HepG2 (cell line): ENCODE data around the gene SMIM38. TPM values are rescaled to one million over a fixed set of nuclear protein-coding genes. Genes with fewer than 3 reads are reported as not detected.
A peak's percentile ranks its signal among the peaks of the same experiment; 100 is the strongest.

Source experiments
- CERS6 ChIP-seq: sonication (generic); formaldehyde crosslinking; IDR thresholded peaks from 2 replicates; pipeline ENCODE4 v1.5.0; 2020; ENCODE audit warnings: missing genetic modification reagents
- EED ChIP-seq: sonication (generic); formaldehyde crosslinking; IDR thresholded peaks from 2 replicates; pipeline ENCODE4 v1.5.0; 2020; ENCODE audit warnings: mild to moderate bottlenecking, missing genetic modification reagents
- FOSL2 ChIP-seq: sonication (generic); formaldehyde crosslinking; IDR thresholded peaks from 2 replicates; pipeline ENCODE4 v1.4.0; 2020; ENCODE audit warnings: missing genetic modification reagents
- HDAC2 ChIP-seq: sonication (generic); formaldehyde crosslinking; IDR thresholded peaks from 2 replicates; pipeline ENCODE4 v1.4.0; 2020; ENCODE audit warnings: missing genetic modification reagents
- HIC2 ChIP-seq: sonication (generic); formaldehyde crosslinking; IDR thresholded peaks from 2 replicates; pipeline ENCODE4 v1.9.0; 2022; ENCODE audit warnings: low read depth, missing genetic modification reagents
- HNF4G ChIP-seq, 2 experiments: sonication (generic) in 1 of 2; formaldehyde crosslinking in 1 of 2; IDR thresholded peaks; 2 replicates each; pipeline versions ENCODE4 v1.4.0 to v1.6.1; 2011 to 2020; ENCODE audit warnings: borderline replicate concordance in 2 of 2, low read depth in 2 of 2, mild to moderate bottlenecking in 2 of 2, low read length in 1 of 2, missing genetic modification reagents in 1 of 2, moderate library complexity in 1 of 2
- IRF2 ChIP-seq: IDR thresholded peaks from 2 replicates; pipeline ENCODE4 v1.6.1; 2018; ENCODE audit warnings: missing genetic modification reagents, missing compliant biosample characterization
- KLF12 ChIP-seq: sonication (generic); formaldehyde crosslinking; IDR thresholded peaks from 2 replicates; pipeline ENCODE4 v1.4.0; 2020; ENCODE audit warnings: missing genetic modification reagents, borderline replicate concordance
- MAZ ChIP-seq, 2 experiments: sonication (generic) in 1 of 2; formaldehyde crosslinking in 1 of 2; IDR thresholded peaks; 2 replicates each; pipeline versions ENCODE4 v1.5.0 to v1.6.1; 2012 to 2020; ENCODE audit warnings: low read depth in 2 of 2, mild to moderate bottlenecking in 2 of 2, borderline replicate concordance in 1 of 2, improper control_type of control experiment in 1 of 2, low read length in 1 of 2, missing genetic modification reagents in 1 of 2, moderate library complexity in 1 of 2
- RARA ChIP-seq: IDR thresholded peaks from 2 replicates; pipeline ENCODE4 v1.6.1; 2016; ENCODE audit warnings: missing genetic modification reagents, missing compliant biosample characterization
- SP1 ChIP-seq, 2 experiments: fragments of 450-650 bp in 1 of 2; sonication (generic) in 1 of 2; formaldehyde crosslinking in 1 of 2; IDR thresholded peaks; 2 replicates each; pipeline versions ENCODE4 v1.4.0 to v1.6.1; 2016 to 2020; ENCODE audit warnings: missing genetic modification reagents in 1 of 2
- TCF7 ChIP-seq: sonication (generic); IDR thresholded peaks from 2 replicates; pipeline ENCODE4 v1.6.1; 2016; ENCODE audit warnings: antibody characterized with exemption, low read depth
- polyA plus RNA-seq, 8 experiments: library from polyadenylated mRNA; depleted of rRNA in 3 of 8; stranded (reverse) in 7 of 8; unstranded in 1 of 8; fragments of >200 nt; fragmentation: Illumina TruSeq in 4 of 8; extraction: Trizol in 4 of 8; gene quantifications; 2 replicates each; pipeline versions ENCODE4 v1.2.1 to v1.2.3, GENCODE V29; 2011 to 2016; ENCODE audit warnings: low read depth in 4 of 8, missing spikeins in 1 of 8, mixed read lengths in 1 of 8; ENCODE audit not compliant: insufficient read depth in 1 of 8
- total RNA-seq, 5 experiments: library from RNA; depleted of rRNA; stranded (reverse); fragments of >200 nt; fragmentation: Illumina TruSeq; extraction: Trizol; gene quantifications; 2 replicates each; pipeline ENCODE4 v1.2.3, GENCODE V29; 2016; ENCODE audit warnings: low read depth in 1 of 5
- TF ChIP-seq, protein P1 (sequence below): sonication (generic); formaldehyde crosslinking; IDR thresholded peaks from 2 replicates; pipeline ENCODE4 v1.9.0; 2022; ENCODE audit warnings: missing genetic modification reagents, mild to moderate bottlenecking, borderline replicate concordance
- TF ChIP-seq, protein P2 (sequence below): sonication (generic); formaldehyde crosslinking; IDR thresholded peaks from 2 replicates; pipeline ENCODE4 v1.4.0; 2020; ENCODE audit warnings: missing genetic modification reagents

The SMIM38 gene
- total and polyA plus RNA-seq, 2 of the 13 experiments (the other 11 are each of a cell fraction or from before 2014, with no cell fraction given), result 0.30 to 0.40 TPM

DNA sequence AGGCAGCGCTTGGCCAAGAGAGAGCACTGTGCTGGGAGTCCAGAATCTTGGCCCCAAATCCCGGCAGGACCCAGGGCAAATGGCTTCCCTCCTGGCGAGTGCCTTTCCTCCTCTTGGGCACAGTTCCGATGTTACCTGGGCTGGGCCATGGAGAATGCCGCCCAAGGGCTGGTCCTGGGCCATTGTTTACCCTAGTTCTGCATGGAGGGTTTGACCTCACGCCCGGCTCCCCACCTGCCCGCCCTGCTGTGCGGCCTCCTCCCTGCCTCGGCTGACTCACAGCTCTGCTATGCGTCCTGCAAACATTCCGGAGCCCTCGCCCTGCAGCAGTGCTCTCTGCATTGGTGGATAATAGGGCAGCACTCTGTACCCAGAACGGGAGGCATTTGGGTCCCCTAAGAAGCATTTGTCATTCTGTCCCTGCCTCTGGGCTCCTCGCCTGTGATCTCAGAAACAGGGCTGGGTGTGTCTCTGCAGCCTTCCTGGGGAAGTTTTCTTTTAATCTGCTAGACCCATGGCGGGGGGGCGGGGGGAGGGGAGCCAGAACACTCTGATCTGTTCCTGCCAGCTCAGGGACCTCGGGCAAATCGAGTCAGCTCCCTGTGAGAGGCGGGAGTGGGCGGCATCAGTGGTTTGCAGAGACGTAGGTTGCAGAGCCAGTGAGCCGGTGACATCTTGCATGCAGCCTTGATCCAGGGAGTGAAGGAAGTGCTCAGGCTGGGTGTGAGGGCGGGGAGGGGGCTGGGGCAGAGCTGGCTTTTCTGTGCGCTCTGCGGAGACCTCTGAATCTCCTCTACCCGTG lies 32.9 kb upstream of the SMIM38 start (continued):
- TF ChIP-seq CERS6 (CRISPR knock-in tag) (no peak), KLF12 (0 out of 2 replicates have a peak, but pooled peaks have one; percentile 46), SP1 (IDR thresholded peaks at IDR 0.05) (no peak), SP1 (CRISPR knock-in tag; IDR thresholded peaks at IDR 0.05) (peak; percentile 40; the same call in 1 of the 2 replicates), RARA (CRISPR knock-in tag) (peak; percentile 82), IRF2 (CRISPR knock-in tag) (peak; percentile 29; the same call in 1 of the 2 replicates), HNF4G (IDR thresholded peaks at IDR 0.05; ENCODE audit: borderline replicate concordance, low read depth, low read length) (peak; percentile 30; the same call in 1 of the 2 replicates), HNF4G (CRISPR knock-in tag; IDR thresholded peaks at IDR 0.05; ENCODE audit: borderline replicate concordance, low read depth) (no peak), FOSL2 (CRISPR knock-in tag) (peak; percentile 100), EED (no peak), HDAC2 (peak; percentile 85), TCF7 (0 out of 2 replicates have a peak, but pooled peaks have one; percentile 29), MAZ (IDR thresholded peaks at IDR 0.05; ENCODE audit: borderline replicate concordance, low read depth, low read length) (no peak), MAZ (CRISPR knock-in tag; IDR thresholded peaks at IDR 0.05; ENCODE audit: low read depth) (peak; percentile 60; the same call in 1 of the 2 replicates), HIC2 (CRISPR knock-in tag) (peak; percentile 85)
- TF ChIP-seq, protein P1, sequence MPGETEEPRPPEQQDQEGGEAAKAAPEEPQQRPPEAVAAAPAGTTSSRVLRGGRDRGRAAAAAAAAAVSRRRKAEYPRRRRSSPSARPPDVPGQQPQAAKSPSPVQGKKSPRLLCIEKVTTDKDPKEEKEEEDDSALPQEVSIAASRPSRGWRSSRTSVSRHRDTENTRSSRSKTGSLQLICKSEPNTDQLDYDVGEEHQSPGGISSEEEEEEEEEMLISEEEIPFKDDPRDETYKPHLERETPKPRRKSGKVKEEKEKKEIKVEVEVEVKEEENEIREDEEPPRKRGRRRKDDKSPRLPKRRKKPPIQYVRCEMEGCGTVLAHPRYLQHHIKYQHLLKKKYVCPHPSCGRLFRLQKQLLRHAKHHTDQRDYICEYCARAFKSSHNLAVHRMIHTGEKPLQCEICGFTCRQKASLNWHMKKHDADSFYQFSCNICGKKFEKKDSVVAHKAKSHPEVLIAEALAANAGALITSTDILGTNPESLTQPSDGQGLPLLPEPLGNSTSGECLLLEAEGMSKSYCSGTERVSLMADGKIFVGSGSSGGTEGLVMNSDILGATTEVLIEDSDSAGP, result peak; percentile 62; the same call in 1 of the 2 replicates
- TF ChIP-seq, protein P2, sequence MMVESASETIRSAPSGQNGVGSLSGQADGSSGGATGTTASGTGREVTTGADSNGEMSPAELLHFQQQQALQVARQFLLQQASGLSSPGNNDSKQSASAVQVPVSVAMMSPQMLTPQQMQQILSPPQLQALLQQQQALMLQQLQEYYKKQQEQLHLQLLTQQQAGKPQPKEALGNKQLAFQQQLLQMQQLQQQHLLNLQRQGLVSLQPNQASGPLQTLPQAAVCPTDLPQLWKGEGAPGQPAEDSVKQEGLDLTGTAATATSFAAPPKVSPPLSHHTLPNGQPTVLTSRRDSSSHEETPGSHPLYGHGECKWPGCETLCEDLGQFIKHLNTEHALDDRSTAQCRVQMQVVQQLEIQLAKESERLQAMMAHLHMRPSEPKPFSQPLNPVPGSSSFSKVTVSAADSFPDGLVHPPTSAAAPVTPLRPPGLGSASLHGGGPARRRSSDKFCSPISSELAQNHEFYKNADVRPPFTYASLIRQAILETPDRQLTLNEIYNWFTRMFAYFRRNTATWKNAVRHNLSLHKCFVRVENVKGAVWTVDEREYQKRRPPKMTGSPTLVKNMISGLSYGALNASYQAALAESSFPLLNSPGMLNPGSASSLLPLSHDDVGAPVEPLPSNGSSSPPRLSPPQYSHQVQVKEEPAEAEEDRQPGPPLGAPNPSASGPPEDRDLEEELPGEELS (CRISPR knock-in tag), result peak; percentile 82
